SK-N-SH treated with all-trans-retinoic acid at 6 μM for 48 hours (cell line): ENCODE results near the gene IL20RB.

ENCODE experiments used
- ATAC-seq: fragments of 200-7000 bp; cut with Tn5 transposase; 3 replicates; pipeline ENCODE4 v1.9.1; 2020; ENCODE audit warnings: mild to moderate bottlenecking, moderate library complexity
- ARNTL ChIP-seq: fragments of 450-650 bp; formaldehyde crosslinking; IDR thresholded peaks from 2 replicates; pipeline ENCODE4 v1.5.0; 2020; ENCODE audit warnings: low read depth, mild to moderate bottlenecking, moderate library complexity, borderline replicate concordance
- BACH2 ChIP-seq: fragments of 250-450 bp; sonication (Bioruptor Pico); IDR thresholded peaks from 2 replicates; pipeline ENCODE4 v1.9.0; 2021; ENCODE audit warnings: mild to moderate bottlenecking, borderline replicate concordance
- CSDC2 ChIP-seq: fragments of 250-450 bp; sonication (Bioruptor Pico); IDR thresholded peaks from 2 replicates; pipeline ENCODE4 v1.5.0; 2020; ENCODE audit warnings: mild to moderate bottlenecking, moderate library complexity
- ESRRG ChIP-seq: fragments of 250-450 bp; sonication (Bioruptor Pico); IDR thresholded peaks from 2 replicates; pipeline ENCODE4 v1.6.1; 2021; ENCODE audit warnings: mild to moderate bottlenecking
- GLIS3 ChIP-seq: fragments of 250-450 bp; sonication (Bioruptor Pico); IDR thresholded peaks from 2 replicates; pipeline ENCODE4 v1.5.0; 2020; ENCODE audit warnings: mild to moderate bottlenecking, moderate library complexity
- ISL1 ChIP-seq: fragments of 250-450 bp; sonication (Bioruptor Pico); IDR thresholded peaks from 2 replicates; pipeline ENCODE4 v2.1.2; 2022; ENCODE audit warnings: mild to moderate bottlenecking, moderate library complexity
- OSR1 ChIP-seq: fragments of 250-450 bp; sonication (Bioruptor Pico); IDR thresholded peaks from 2 replicates; pipeline ENCODE4 v1.8.0; 2022; ENCODE audit warnings: moderate library complexity, mild to moderate bottlenecking, inconsistent platforms
- PPARA ChIP-seq: fragments of 250-450 bp; sonication (Bioruptor Pico); IDR thresholded peaks from 2 replicates; pipeline ENCODE4 v1.5.0; 2020; ENCODE audit warnings: mild to moderate bottlenecking, borderline replicate concordance
- RARB ChIP-seq: fragments of 250-450 bp; sonication (Bioruptor Pico); IDR thresholded peaks from 2 replicates; pipeline ENCODE4 v1.8.0; 2021; ENCODE audit warnings: mild to moderate bottlenecking, moderate library complexity
- SNAI2 ChIP-seq: fragments of 250-450 bp; sonication (Bioruptor Pico); IDR thresholded peaks from 2 replicates; pipeline ENCODE4 v1.5.0; 2020; ENCODE audit warnings: mild to moderate bottlenecking, moderate library complexity
- TCF4 ChIP-seq: fragments of 250-450 bp; sonication (Bioruptor Pico); IDR thresholded peaks from 2 replicates; pipeline ENCODE4 v1.8.0; 2021; ENCODE audit warnings: mild to moderate bottlenecking, moderate library complexity, borderline replicate concordance
- TOX ChIP-seq: fragments of 250-450 bp; sonication (Bioruptor Pico); IDR thresholded peaks from 2 replicates; pipeline ENCODE4 v1.8.0; 2021; ENCODE audit warnings: mild to moderate bottlenecking, moderate library complexity, borderline replicate concordance
- ZC3H10 ChIP-seq: fragments of 250-450 bp; sonication (Bioruptor Pico); IDR thresholded peaks from 2 replicates; pipeline ENCODE4 v1.5.1; 2021; ENCODE audit warnings: mild to moderate bottlenecking, moderate library complexity
- ZFP30 ChIP-seq: fragments of 450-650 bp; formaldehyde crosslinking; IDR thresholded peaks from 2 replicates; pipeline ENCODE4 v1.5.0; 2022; ENCODE audit warnings: mild to moderate bottlenecking, moderate library complexity
- ZNF565 ChIP-seq: fragments of 450-650 bp; formaldehyde crosslinking; conservative IDR thresholded peaks from 2 replicates; pipeline ENCODE4 v1.5.0; 2020; ENCODE audit warnings: low read depth, mild to moderate bottlenecking, moderate library complexity
- ZNF70 ChIP-seq: fragments of 450-650 bp; formaldehyde crosslinking; IDR thresholded peaks from 2 replicates; pipeline ENCODE4 v1.5.0; 2020; ENCODE audit warnings: mild to moderate bottlenecking, moderate library complexity
- ZNF8 ChIP-seq: fragments of 450-650 bp; formaldehyde crosslinking; IDR thresholded peaks from 2 replicates; pipeline ENCODE4 v1.5.0; 2020; ENCODE audit warnings: mild to moderate bottlenecking, moderate library complexity
- TF ChIP-seq, protein P1 (sequence below): fragments of 250-450 bp; sonication (Bioruptor Pico); IDR thresholded peaks from 2 replicates; pipeline ENCODE4 v1.8.0; 2020; ENCODE audit warnings: mild to moderate bottlenecking, moderate library complexity, borderline replicate concordance
- TF ChIP-seq, protein P2 (sequence below): fragments of 250-450 bp; sonication (Bioruptor Pico); IDR thresholded peaks from 2 replicates; pipeline ENCODE4 v1.8.0; 2021; ENCODE audit warnings: low read depth, mild to moderate bottlenecking, moderate library complexity, borderline replicate concordance
- TF ChIP-seq, protein P3 (sequence below): fragments of 250-450 bp; sonication (Bioruptor Pico); IDR thresholded peaks from 2 replicates; pipeline ENCODE4 v1.5.0; 2020; ENCODE audit warnings: mild to moderate bottlenecking, moderate library complexity
- TF ChIP-seq, protein P4 (sequence below): fragments of 250-450 bp; sonication (Bioruptor Pico); IDR thresholded peaks from 2 replicates; pipeline ENCODE4 v1.5.1; 2021; ENCODE audit warnings: mild to moderate bottlenecking, moderate library complexity
- TF ChIP-seq, protein P5 (sequence below): fragments of 250-450 bp; sonication (Bioruptor Pico); IDR thresholded peaks from 2 replicates; pipeline ENCODE4 v1.5.1; 2020; ENCODE audit warnings: low read depth, mild to moderate bottlenecking, moderate library complexity

The IL20RB gene, protein sequence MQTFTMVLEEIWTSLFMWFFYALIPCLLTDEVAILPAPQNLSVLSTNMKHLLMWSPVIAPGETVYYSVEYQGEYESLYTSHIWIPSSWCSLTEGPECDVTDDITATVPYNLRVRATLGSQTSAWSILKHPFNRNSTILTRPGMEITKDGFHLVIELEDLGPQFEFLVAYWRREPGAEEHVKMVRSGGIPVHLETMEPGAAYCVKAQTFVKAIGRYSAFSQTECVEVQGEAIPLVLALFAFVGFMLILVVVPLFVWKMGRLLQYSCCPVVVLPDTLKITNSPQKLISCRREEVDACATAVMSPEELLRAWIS

DNA sequence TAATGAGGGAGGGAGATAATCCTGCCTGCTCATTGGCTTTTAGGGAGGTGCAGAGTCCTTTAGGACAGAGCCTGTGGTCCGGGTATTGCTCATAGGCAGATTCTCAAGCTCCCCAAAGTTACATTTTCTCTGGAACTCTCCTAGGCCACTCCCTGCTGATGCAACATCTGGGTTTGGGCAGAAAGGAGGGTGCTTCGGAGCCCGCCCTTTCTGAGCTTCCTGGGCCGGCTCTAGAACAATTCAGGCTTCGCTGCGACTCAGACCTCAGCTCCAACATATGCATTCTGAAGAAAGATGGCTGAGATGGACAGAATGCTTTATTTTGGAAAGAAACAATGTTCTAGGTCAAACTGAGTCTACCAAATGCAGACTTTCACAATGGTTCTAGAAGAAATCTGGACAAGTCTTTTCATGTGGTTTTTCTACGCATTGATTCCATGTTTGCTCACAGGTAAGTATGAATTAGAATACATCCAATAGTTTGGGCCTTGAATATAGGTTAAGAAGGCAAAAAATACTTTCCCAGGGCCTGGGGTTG, at the start of gene IL20RB:
IL20RB (plus strand) TSS at position 233 of the 538 bp plus-strand sequence; CDS start at position 364, 131 bp downstream.
- no peak for ATAC-seq
- TF ChIP-seq PPARA (CRISPR knock-in tag) (no peak), ZFP30 (CRISPR knock-in tag) (no peak), ISL1 (no peak), TCF4 (CRISPR knock-in tag) (no peak), ZC3H10 (no peak), BACH2 (no peak), SNAI2 (CRISPR knock-in tag) (no peak), CSDC2 (CRISPR knock-in tag) (no peak), ZNF8 (no peak), ZNF565 (CRISPR knock-in tag) (no peak), ARNTL (CRISPR knock-in tag) (no peak), GLIS3 (CRISPR knock-in tag) (no peak), TOX (CRISPR knock-in tag) (no peak)
- TF ChIP-seq, protein P1, sequence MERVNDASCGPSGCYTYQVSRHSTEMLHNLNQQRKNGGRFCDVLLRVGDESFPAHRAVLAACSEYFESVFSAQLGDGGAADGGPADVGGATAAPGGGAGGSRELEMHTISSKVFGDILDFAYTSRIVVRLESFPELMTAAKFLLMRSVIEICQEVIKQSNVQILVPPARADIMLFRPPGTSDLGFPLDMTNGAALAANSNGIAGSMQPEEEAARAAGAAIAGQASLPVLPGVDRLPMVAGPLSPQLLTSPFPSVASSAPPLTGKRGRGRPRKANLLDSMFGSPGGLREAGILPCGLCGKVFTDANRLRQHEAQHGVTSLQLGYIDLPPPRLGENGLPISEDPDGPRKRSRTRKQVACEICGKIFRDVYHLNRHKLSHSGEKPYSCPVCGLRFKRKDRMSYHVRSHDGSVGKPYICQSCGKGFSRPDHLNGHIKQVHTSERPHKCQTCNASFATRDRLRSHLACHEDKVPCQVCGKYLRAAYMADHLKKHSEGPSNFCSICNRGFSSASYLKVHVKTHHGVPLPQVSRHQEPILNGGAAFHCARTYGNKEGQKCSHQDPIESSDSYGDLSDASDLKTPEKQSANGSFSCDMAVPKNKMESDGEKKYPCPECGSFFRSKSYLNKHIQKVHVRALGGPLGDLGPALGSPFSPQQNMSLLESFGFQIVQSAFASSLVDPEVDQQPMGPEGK (CRISPR knock-in tag): no peak

DNA sequence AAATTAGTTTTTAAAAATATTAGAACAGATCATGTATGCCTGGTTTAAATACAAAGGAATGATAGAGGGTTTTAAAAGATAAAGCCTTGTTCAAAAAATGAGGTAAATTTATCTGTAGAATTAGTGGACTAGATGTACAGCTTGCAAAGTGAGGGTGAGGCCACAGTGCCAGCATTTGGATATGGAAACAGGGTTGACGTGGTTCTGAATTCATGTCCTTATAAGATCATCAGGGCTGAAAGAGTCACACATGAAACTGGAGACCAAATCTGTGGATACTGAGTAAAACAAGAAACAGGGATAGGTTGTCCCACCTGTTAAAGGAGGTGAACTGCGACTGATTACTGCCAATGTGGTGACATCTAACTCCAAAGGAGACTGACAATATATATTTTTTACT, 49.5 kb upstream of the IL20RB start:
- TF ChIP-seq, protein P1 (CRISPR knock-in tag): no peak
- TF ChIP-seq ZC3H10 (no peak), ZNF70 (CRISPR knock-in tag) (no peak), ISL1 (no peak), ZFP30 (CRISPR knock-in tag) (no peak), PPARA (CRISPR knock-in tag) (no peak), ESRRG (CRISPR knock-in tag) (no peak), ARNTL (CRISPR knock-in tag) (no peak), OSR1 (CRISPR knock-in tag) (no peak)
- TF ChIP-seq, protein P2, sequence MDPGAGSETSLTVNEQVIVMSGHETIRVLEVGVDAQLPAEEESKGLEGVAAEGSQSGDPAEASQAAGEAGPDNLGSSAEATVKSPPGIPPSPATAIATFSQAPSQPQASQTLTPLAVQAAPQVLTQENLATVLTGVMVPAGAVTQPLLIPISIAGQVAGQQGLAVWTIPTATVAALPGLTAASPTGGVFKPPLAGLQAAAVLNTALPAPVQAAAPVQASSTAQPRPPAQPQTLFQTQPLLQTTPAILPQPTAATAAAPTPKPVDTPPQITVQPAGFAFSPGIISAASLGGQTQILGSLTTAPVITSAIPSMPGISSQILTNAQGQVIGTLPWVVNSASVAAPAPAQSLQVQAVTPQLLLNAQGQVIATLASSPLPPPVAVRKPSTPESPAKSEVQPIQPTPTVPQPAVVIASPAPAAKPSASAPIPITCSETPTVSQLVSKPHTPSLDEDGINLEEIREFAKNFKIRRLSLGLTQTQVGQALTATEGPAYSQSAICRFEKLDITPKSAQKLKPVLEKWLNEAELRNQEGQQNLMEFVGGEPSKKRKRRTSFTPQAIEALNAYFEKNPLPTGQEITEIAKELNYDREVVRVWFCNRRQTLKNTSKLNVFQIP (CRISPR knock-in tag): no peak
- TF ChIP-seq, protein P3, sequence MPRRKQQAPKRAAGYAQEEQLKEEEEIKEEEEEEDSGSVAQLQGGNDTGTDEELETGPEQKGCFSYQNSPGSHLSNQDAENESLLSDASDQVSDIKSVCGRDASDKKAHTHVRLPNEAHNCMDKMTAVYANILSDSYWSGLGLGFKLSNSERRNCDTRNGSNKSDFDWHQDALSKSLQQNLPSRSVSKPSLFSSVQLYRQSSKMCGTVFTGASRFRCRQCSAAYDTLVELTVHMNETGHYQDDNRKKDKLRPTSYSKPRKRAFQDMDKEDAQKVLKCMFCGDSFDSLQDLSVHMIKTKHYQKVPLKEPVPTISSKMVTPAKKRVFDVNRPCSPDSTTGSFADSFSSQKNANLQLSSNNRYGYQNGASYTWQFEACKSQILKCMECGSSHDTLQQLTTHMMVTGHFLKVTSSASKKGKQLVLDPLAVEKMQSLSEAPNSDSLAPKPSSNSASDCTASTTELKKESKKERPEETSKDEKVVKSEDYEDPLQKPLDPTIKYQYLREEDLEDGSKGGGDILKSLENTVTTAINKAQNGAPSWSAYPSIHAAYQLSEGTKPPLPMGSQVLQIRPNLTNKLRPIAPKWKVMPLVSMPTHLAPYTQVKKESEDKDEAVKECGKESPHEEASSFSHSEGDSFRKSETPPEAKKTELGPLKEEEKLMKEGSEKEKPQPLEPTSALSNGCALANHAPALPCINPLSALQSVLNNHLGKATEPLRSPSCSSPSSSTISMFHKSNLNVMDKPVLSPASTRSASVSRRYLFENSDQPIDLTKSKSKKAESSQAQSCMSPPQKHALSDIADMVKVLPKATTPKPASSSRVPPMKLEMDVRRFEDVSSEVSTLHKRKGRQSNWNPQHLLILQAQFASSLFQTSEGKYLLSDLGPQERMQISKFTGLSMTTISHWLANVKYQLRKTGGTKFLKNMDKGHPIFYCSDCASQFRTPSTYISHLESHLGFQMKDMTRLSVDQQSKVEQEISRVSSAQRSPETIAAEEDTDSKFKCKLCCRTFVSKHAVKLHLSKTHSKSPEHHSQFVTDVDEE (CRISPR knock-in tag): no peak
- no peak for ATAC-seq

DNA sequence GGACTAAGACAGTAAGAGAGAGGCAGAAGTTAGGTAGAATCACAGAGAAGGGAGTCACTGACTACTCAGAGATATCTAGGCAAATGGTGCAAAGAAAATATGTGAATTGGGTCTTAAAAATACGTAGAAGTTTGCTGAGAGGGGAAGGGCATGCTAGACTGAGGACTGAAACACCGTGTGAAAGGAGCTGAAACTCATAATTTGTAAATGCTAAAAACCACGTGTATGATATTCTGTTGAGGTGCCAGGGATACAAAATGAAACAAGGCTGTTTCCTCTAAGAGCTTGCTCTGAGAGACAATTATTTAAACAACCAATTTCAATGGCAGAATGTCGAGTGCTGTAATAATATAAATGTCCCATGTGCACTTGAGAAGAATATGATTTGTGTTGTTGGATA, 48.6 kb upstream of the IL20RB start:
- no peak for ATAC-seq
- TF ChIP-seq SNAI2 (CRISPR knock-in tag) (no peak), GLIS3 (CRISPR knock-in tag) (no peak), PPARA (CRISPR knock-in tag) (no peak), ISL1 (no peak), BACH2 (no peak)
- TF ChIP-seq, all 23 proteins: peak for 0

DNA sequence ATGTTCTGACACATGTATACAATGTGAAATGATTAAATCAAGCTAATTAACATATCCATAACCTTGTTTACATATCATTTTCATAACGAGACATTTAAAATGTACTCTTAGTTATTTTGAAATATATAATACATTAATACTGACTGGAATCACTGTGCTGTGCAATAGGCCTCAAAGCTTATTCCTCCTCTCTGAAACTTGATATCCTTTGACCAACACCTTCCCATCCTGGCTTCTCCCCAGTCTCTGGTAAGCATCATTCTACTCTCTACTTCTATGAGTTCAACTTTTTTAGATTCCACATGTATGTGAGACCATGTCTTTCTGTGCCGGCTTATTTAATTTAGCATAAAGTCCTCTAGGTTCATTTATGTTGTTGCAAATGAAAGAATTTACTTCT, 47.1 kb upstream of the IL20RB start:
- ATAC-seq: no peak
- TF ChIP-seq RARB (CRISPR knock-in tag): no peak
- no peak for TF ChIP-seq TCF4 (CRISPR knock-in tag)
- TF ChIP-seq TOX (CRISPR knock-in tag): no peak
- TF ChIP-seq, protein P4, sequence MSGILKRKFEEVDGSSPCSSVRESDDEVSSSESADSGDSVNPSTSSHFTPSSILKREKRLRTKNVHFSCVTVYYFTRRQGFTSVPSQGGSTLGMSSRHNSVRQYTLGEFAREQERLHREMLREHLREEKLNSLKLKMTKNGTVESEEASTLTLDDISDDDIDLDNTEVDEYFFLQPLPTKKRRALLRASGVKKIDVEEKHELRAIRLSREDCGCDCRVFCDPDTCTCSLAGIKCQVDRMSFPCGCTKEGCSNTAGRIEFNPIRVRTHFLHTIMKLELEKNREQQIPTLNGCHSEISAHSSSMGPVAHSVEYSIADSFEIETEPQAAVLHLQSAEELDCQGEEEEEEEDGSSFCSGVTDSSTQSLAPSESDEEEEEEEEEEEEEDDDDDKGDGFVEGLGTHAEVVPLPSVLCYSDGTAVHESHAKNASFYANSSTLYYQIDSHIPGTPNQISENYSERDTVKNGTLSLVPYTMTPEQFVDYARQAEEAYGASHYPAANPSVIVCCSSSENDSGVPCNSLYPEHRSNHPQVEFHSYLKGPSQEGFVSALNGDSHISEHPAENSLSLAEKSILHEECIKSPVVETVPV (CRISPR knock-in tag): no peak
- TF ChIP-seq PPARA (CRISPR knock-in tag): no peak
- no peak for TF ChIP-seq ZNF70 (CRISPR knock-in tag)
- TF ChIP-seq, protein P5, sequence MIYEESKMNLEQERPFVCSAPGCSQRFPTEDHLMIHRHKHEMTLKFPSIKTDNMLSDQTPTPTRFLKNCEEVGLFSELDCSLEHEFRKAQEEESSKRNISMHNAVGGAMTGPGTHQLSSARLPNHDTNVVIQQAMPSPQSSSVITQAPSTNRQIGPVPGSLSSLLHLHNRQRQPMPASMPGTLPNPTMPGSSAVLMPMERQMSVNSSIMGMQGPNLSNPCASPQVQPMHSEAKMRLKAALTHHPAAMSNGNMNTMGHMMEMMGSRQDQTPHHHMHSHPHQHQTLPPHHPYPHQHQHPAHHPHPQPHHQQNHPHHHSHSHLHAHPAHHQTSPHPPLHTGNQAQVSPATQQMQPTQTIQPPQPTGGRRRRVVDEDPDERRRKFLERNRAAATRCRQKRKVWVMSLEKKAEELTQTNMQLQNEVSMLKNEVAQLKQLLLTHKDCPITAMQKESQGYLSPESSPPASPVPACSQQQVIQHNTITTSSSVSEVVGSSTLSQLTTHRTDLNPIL (CRISPR knock-in tag): no peak
- no peak for TF ChIP-seq ZNF565 (CRISPR knock-in tag)
